NCI-H1417 treated with DMSO at 0.1 percent for 48 hours (cell line): Measurements from ENCODE around the gene KCTD3.

ENCODE experiments used
- DNase-seq: peaks from one replicate; lab custom pipeline; 2025; lab: John Stamatoyannopoulos, UW

KCTD3 gene

DNA sequence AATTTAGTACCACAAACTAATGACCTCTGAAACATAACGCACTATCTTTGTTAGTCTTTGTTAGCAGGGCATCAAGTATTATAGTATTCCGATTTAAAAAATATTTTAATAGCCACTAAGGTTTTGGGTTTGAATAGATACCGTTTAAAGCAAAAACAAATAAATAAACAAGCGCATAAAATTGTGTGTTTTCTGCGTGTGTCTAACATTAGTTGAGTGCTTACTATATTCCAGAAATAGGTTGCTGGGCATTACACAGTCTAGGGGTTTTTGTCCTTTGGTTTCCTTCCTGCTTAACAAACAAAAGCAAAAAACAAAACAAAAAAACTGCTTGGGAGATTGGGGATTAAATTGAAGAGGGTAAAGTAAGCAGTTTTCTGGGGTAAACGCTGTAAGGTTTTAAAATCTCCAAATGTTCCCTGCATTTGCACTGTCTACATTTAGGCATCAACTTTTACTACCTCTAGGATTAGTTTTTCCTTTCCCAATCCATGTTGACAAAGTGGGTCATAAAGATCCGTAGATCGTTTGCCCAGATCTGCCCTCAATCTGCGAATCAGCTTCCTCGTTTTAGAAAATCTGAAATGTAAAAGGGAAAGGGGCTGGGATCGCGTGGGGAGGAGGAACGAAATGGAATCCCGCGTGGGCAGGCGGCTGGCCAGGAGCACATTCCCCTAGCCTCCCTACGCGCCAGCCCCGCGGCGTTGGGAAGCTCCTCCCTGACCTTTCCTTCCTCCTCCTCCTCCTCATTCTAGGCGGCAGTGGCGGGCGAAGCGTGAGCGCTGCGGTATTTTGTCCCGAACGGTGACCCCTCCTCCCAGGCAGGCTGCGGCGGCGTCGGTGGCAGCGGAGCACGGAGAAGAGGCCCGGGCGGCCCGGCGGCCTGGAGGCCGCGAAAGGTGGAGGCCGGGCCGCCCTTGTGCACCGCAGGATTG is at the start of gene KCTD3:
KCTD3 (plus strand) TSS at position 749 of the 935 bp plus-strand sequence. CDS start 382 bp downstream, outside the sequence.
- peak; percentile 45 for DNase-seq

DNA sequence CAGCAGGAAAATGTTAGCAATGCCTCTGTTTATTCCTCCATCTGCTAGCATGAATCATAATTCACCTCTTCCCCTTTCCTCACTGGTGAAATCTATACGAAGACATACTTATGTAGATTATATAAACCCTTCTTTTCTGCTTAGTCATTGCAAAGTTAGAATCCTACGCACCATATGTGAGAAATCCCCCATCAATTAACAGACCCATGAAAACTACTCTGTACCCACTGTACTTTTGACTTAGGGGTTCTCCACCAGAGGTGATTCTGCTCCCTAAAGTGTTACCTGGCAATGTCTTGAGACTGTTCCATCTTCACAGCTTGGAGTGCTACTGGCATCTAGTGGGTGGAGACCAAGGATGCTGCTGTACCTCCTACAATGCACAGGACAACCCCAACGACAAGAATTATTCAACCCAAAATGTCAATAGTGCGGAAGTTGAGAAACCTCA is 49.6 kb upstream of the KCTD3 start:
- peak; percentile 31 for DNase-seq

DNA sequence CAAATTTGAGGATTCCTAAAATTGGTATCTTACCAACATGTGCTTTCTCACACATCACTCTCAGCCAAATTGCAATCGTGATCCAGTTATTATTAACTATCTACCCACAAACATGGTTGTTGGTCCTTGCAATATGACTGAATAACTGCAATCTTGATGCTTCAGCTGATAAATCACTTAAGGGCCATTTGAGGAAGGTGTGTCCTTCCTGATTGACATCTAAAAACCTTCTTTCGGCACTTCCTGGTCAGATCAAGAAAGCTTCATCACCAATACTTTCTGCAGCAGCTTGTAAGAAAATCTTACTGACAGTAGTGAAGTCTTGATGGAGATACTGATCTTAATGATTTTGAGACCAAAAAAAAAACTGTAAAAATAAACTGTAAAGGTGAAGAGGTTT is 48.5 kb upstream of the KCTD3 start:
- DNase-seq: no peak

DNA sequence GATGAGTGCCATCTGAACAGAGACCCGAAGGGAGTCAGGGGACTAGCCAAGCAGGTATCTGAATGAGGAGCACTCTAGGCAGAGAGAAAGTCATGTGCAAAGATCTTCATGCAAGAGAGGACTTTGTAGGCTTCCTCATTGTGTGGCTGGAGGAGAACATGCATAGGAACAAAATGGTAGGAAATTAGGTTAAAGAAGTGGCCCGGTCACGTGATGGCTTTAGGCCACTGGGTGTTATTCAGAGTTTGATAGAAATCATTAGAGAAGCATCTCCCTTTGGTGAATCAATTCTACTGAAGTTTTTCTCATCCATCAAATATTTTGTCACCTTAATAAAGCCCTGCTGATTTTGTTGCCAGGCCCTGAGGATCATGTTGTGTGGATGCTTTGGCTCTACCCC is 45.8 kb upstream of the KCTD3 start:
- DNase-seq: no peak

DNA sequence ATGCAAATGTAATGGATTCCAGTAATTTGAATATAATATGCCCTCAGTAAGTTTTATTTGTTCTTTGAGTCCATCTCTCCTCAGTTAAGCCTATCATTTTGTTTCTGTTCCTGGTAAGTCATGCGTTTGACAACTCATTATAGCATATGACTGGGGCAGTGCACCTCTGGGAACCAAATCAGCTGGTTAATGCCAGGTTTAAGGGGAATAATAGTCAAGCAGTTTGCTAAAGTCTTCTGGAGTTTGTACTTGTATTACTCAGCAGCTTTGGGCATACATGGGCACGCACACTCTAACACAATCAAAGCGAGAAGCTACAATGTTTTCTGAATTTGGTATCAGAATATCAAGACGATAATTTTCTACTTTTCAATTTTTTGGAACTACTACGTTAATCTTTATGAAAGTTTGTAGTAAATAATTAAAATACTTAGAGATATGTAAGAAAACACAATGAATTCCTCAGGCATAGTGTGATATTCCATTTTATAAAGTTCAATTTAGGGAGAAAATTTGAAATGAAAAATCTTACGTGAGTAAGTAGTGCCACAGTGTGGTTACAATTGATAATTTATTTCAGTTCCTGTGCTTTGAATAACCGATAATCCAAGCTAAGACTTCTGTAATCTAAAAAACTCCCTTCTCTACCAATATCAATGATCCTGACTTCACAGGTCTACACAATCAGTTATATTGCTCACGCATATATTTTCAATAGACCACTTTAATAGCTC is 43.8 kb upstream of the KCTD3 start:
- peak; percentile 18 for DNase-seq

DNA sequence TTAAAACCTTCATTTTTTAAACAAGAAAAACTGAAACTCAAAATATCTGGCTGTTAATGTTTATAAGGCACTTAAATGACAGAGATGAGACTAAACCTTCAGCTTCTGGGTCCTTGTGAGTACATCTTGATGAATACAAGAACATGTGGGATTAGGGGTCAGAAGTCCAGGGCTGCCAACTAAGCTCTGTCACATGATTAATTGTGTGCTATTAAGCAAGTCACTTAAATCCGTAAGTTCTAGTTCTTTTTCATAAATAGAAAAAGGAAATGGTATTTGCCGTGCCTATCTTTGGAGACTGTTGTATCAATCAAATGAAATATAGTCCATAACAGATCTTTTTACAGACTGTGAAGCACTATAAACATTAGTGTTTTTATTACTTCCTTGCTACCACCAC is 43.2 kb upstream of the KCTD3 start:
- no peak for DNase-seq

DNA sequence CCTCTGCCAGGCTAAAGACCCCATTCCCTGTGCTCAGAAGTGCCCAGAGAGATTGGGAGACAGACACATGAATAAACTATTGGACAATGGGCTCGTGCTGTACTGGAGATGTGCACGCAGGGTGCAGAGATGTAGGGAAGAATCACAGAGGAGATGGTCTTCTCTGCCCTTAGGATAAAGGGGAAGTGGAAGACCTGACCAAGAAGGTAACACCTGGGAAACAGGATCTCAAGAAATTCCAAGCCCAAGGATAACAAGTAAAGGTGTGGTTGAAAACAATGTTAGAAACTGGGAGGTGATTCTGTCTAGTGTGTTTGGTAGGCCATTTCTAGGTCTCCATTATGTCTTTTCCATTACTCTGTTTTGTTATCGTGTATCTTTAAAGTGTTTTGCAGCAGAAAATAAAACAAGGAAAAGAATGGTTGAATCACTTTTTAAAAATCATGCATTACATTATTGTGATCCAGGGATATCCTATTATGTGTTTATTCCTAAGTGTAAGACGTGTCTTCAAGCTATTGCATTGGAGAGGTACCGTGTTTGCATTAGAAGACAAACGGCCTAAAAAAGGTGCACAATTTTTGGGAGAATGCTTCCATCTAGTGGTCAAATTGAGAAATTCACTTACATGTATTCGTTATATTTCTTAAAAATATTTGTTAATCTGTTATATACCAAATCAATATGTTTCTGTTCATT is 40.8 kb upstream of the KCTD3 start:
- peak; percentile 55 for DNase-seq

DNA sequence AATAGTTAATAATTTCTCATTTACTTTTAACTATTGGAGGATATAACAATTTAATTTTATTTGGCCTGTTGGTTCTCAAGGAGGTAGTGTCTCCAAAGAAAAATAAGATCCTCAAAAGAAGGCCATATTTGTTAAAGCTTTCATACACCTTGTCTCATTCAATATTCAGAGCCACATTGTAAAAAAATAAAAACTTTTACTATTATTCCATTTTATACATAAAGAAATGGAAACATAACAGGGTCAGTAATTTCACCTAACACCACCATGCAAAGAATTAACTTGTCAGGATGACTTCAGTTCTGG is 40.3 kb upstream of the KCTD3 start:
- no peak for DNase-seq

DNA sequence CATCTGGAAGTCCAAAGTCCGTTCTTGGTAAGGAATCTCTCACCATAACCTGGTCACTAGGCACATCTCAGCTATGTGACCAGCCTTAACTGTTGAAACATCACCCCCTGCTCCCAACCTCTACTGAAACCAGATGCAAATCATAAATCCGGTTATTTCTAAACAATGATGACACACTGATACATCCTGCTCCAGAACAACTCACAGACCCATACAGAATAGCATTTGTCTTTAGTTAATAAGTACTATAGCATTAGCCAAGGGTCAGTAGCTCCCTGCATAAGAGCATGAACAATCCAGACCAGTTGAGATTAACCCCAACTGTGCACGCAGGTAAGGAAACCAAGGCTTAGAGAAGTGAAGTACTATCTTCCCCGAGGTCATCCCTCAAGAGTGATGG is 38.0 kb upstream of the KCTD3 start:
- no peak for DNase-seq

DNA sequence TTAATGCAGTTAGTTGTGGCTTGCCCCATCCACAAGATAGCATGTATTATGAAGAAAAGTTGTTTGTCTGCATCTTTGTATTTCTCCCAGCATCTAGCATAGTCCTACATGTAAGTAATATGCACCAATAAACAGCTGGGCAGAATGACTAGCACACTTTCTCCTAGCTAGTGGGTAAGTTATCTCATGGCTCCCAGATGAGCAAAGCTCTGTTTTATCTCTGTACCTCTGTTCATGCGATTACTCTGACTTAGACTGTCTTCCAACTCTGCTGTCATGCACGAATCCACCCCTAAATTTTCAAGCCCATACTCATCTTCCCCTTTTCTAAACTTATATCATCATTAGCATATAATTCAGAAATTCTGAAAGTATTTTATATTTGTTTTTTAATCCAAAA is 37.5 kb upstream of the KCTD3 start:
- DNase-seq: no peak

DNA sequence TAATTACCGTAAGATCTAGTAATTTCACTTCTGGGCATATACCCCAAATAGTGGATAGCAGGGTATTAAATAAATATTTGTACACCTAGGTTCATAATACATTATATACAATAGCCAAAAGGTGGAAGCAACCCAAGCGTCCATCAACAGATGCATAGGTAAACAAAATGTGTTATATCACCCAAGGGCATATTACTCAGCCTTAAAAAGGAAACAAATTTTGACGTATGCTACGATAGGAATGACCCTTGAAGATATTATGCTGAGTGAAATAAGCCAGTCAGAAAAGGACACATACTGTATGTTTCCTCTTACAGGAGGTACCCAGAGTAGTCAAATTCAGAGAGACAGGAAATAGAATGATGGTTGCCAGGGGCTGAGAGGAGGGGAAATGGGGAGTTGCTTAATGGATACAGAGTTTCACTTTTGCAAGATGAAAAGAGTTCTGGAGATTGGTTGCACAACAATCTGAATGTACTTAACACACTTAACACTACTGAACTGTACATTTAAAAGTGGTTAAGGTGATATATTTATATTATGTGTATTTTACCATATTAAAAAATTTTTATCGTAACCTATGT is 36.6 kb upstream of the KCTD3 start:
- no peak for DNase-seq

DNA sequence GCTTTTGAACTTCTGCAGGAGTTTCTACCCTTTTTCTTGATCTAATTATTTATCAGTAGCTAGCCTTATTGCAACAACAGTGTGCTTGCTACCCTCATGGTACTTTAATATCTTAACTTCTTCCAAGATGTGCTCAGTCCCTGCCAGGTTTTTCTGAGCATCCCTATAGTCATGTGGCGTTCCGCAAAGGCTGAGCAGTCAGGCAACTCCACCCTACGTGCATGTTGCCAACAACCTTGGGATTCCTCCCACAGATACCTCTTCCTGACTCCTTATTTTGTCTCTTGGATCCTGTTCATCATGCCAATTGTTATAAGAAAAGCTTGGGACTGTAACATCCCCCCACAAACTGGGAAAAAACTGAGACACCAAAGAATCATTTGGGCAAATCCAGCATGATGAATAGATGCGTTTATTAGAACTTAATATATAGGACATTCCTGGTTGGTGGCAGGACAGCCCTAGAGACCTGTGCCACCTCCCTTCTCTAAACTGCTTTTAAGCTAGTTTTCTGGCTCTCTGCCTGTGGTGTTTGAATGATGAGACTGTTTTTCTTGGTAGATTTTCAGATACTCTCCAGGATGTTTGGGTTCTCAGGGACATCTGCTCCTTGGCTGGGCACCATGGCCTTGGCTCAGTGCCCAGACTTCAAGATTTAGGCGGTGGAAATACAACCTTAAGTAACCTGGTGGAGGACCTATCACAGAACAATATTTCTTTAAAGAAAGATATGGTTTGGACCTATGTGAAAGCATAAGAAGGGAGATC is 27.1 kb upstream of the KCTD3 start:
- no peak for DNase-seq

DNA sequence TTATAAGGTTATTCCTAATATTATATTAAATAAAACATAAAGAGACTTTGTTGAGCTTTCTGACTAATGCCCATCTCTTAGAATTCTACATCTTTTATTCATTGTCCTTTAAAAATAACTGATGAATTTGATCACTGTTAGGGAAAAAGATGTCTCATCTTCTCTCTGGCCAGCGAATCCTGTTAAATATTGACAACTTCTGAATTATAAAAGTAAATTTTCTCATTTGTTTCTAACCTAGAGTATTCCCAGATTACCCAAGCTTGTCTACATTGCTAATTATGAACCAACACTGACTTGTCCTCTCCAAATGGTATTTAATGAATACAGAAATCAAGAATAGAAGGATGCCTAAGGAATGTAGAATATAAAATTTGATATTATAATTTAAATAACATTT is 24.8 kb upstream of the KCTD3 start:
- no peak for DNase-seq

DNA sequence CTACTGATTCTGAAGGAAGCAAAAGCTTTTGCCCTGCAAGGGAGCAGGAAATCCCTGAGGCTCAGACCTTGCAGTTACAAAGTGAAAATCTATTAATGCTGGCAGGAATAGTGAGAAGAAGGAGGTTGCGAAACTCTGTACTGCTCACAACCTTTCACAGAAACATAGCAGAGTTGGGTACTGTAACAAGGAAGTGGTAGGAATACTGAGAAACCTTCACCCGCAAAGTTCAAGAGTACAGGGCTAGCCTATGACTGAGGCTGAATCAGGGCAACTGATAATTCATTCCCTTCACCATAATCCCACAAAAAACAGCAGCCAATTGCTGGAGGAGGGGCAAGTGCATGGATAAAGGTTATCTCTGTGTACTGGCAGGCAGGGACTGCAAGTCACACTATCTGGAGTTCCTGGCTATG is 23.9 kb upstream of the KCTD3 start:
- DNase-seq: no peak

DNA sequence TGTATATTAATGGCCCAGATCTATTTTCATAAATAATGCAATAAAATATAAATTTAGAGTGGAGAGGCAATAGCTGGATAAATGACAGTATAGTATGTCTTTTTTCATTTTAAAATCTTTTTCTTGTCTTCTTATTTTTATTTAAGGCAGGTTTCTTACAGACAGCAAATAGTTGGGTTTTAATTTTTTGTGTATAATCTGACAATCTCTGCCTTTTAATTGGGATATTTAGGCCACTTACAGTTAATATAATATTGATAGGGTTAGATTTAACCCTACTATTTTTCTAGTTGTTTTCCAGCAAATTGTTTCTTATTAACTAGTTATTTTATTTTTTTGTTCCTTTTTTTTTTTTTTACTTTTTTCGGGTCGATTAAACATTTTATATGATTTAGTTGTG is 23.3 kb upstream of the KCTD3 start:
- no peak for DNase-seq

DNA sequence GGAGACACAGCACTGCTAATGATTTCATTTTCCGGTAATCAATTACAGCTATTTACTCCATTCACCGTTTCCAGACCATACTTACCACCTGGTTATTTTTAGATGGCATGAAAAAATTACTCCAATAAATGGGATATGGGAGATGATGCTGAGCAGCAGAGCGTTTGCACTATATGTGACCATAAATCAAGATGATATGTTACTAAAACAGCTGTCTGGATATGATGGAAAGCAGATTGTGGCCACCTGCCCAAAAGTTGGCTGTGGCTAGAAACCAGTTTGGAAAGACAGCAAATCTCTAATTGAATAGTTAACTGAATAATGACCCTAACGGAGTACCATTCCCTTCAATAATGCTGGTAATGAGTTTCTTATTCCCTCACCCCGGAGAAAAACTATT is 22.5 kb upstream of the KCTD3 start:
- no peak for DNase-seq

DNA sequence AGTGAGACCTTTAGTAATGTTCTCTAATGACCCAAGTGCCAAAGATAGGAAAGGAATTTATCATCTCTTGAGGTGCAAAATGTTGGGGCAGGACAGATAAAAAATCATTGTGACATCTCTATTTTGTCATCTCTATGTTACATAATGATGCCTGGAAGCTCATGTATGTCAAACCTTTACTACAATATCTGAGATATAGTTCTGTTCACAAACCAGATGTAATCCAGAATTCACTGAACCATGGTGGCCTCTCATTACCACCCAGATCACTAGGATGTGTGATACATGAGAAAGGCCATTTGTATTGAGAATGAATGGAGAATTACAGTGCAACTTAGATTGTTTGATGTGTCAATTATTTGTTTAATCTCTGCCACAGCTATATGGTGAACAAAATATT is 22.0 kb upstream of the KCTD3 start:
- no peak for DNase-seq

DNA sequence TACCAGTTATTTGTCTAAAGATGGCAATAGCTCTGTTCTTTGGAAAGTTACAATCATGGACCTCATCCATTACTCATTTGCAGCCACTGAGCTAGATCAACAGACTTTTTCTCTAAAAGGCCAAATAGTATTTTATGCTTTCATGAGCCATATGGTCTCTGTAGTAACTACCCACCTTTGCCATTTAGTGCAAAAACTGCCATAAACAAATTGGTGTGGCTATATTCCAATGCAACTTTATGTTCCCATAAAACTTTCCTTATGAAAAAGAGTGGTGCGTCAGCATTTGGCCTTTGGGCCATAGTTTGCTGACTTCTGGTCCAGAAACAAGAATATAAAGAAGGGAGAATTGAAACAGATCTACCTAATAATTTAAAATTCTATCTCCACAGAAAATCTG is 20.1 kb upstream of the KCTD3 start:
- no peak for DNase-seq

DNA sequence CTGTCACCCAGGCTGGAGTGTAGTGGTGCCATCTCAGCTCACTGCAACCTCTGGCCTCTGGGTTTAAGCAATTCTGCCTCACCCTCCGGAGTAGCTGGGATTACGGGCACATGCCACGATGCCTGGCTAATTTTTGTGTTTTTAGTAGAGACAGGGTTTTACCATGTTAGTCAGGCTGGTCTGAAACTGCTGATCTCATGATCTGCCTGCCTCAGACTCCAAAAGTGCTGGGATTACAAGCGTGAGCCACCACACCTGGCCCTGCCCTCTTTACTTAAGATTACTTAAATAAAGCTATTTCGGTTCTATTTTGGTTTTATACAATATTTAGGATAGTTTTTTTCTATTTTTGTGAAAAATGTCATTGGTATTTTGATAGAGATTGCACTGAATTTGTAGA is 15.3 kb upstream of the KCTD3 start:
- no peak for DNase-seq

DNA sequence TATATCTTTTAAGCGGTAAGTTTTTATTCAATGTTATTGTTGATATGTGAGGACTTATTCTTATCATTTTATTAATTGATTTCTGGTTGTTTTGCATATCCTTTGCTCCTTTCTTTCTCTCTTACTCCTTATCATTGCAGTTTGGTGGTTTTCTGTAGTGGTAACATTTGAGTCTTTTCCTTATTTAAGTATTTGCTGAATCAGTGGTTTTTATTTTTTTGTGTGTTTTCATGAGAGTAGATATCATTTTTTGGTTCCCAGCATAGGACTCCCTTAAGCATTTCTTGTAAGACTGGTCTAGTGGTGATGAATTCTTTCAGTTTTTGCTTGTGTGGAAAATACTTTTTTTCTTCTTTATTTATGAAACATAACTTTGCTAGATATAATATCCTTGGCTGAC is 12.2 kb upstream of the KCTD3 start:
- no peak for DNase-seq

DNA sequence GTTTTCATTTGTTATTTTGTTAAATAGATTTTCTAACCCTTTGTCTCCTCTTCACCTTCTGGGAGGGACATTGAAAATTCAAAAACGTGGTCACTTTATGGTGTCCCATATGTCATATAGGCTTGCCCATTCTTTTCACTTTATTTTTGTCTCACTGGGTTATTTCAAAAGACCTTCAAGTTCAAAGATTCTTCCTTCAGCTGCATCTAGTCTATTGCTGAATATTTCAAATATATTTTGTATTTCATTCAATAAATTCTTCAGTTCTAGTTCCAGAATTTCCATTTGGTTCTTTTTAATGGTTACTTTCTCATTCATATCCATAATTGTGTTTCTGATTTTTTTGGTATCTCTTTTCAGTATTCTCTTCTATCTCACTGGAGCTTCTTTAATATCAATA is 11.6 kb upstream of the KCTD3 start:
- no peak for DNase-seq

DNA sequence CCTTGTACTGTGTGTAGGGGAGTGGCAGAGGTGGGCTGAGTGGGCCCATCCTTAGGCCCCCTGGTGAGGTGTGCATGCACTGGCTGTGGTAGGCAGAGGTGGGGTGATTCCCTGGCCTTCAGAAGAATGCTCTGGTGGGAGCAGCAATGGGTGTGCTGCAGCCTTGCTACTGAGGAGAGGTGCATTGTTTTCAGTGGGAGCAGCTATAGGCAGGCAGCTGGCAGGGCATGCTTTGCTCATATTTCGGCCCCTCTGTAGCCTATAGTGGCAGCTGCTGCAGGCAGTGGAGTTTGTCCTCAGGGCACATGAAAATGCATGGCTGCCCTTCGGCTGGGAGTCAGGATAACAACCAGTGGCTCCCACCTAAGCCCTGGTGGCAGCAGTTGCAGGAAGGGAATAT is 10.1 kb upstream of the KCTD3 start:
- no peak for DNase-seq
